Nephron (organoid): ENCODE data around the gene ADGB.

Source experiments
- H3K27ac Mint-ChIP-seq, 3 experiments: 2 replicates each; pipeline ENCODE4 v1.8.0; 2020; ENCODE audit warnings: mixed read lengths in 3 of 3, mild to moderate bottlenecking in 2 of 3, moderate library complexity in 1 of 3
- H3K27me3 Mint-ChIP-seq: 2 replicates; pipeline ENCODE4 v1.8.0; 2021; ENCODE audit warnings: low read depth, mild to moderate bottlenecking, moderate library complexity, mixed read lengths
- H3K36me3 Mint-ChIP-seq: 2 replicates; pipeline ENCODE4 v1.8.0; 2020; ENCODE audit warnings: low read depth, mixed read lengths
- H3K4me1 Mint-ChIP-seq: 2 replicates; pipeline ENCODE4 v1.8.0; 2020; ENCODE audit warnings: mixed read lengths
- H3K4me3 Mint-ChIP-seq, 3 experiments: 2 replicates each; pipeline ENCODE4 v1.8.0; 2020; ENCODE audit warnings: mild to moderate bottlenecking in 3 of 3, mixed read lengths in 3 of 3, moderate library complexity in 2 of 3
- H3K9me3 Mint-ChIP-seq: 2 replicates; pipeline ENCODE4 v1.8.0; 2020; ENCODE audit warnings: mixed read lengths
- TF ChIP-seq, protein P1 (sequence below), 3 experiments: fragments of 200-600 bp; sonication (generic); IDR thresholded peaks; one replicate each; pipeline ENCODE4 v1.5.0; 2021; ENCODE audit warnings: antibody characterized with exemption in 3 of 3; ENCODE audit not compliant: unreplicated experiment in 3 of 3

ADGB gene

GRCh38 chr6:146693342-146693741 lies 94.6 kb downstream of the ADGB start:
- no peaks in the 10 kb centered on the region for H3K9me3 Mint-ChIP-seq
- no peaks in the 10 kb centered on the region for H3K27me3 Mint-ChIP-seq
- H3K27ac Mint-ChIP-seq = no peak overlapping the region
- no peaks in the 10 kb centered on the region for H3K36me3 Mint-ChIP-seq
- TF ChIP-seq, protein P1, sequence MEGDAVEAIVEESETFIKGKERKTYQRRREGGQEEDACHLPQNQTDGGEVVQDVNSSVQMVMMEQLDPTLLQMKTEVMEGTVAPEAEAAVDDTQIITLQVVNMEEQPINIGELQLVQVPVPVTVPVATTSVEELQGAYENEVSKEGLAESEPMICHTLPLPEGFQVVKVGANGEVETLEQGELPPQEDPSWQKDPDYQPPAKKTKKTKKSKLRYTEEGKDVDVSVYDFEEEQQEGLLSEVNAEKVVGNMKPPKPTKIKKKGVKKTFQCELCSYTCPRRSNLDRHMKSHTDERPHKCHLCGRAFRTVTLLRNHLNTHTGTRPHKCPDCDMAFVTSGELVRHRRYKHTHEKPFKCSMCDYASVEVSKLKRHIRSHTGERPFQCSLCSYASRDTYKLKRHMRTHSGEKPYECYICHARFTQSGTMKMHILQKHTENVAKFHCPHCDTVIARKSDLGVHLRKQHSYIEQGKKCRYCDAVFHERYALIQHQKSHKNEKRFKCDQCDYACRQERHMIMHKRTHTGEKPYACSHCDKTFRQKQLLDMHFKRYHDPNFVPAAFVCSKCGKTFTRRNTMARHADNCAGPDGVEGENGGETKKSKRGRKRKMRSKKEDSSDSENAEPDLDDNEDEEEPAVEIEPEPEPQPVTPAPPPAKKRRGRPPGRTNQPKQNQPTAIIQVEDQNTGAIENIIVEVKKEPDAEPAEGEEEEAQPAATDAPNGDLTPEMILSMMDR (IDR thresholded peaks at IDR 0.05; ENCODE audit: unreplicated experiment in 3 of 3) = no peak
- no peaks in the 10 kb centered on the region for H3K4me1 Mint-ChIP-seq
- H3K4me3 Mint-ChIP-seq = no peak overlapping the region

DNA sequence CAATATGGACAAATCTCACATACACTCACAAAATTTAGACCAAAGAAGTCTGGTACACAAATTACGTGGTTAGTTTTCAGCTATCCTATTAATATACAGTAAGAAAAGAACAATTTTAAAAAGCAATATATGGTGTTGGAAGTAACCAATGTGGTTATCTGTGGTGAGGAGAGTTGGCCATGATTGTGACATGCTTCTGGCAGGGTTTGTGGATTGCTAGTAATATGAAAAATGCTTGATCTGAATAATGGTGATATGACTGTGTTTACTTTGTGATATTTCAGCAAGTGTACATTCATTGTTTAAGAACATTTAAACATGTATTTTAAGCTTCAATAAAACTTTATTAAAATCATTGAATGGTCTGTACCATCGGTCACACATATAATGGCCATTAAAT lies 99.1 kb downstream of the ADGB start:
- no peaks in the 10 kb centered on the region for H3K9me3 Mint-ChIP-seq
- TF ChIP-seq, protein P1 (IDR thresholded peaks at IDR 0.05; ENCODE audit: unreplicated experiment in 3 of 3) = no peak
- no peaks in the 10 kb centered on the region for H3K4me1 Mint-ChIP-seq
- H3K27me3 Mint-ChIP-seq = no peaks in the 10 kb centered on the region
- no peak overlapping the region for H3K27ac Mint-ChIP-seq
- H3K4me3 Mint-ChIP-seq = no peak overlapping the region
- no peaks in the 10 kb centered on the region for H3K36me3 Mint-ChIP-seq

DNA sequence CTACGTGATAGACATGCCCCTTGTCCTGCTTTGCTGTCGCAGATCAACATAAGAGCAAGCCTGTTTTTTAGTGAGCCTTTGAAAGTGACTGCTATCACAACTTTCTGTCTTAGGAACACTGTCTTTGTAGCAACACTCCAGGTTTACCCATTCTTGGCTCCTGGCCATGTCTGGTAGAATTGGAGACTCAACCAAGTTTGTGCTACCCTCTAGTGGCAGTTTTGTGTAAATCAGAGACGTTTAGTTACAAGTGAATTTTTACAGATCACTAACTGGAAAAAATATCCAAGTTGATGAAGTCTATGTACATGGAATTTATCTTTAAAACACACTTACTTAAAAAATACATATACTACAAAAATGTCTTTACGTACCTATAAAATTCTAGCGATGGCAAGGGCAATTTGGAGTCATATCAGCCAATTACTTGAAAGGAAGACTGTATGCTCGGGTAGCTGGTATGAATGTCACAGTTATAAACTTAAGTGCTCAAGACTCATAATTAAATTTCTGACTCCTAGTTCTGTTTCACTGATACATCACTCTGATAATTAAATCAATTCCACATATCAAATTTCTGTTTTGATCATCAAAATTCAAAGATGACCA lies 101.4 kb downstream of the ADGB start:
- H3K36me3 Mint-ChIP-seq = no peaks in the 10 kb centered on the region
- no peak overlapping the region for H3K27ac Mint-ChIP-seq
- no peaks in the 10 kb centered on the region for H3K4me1 Mint-ChIP-seq
- no peaks in the 10 kb centered on the region for H3K27me3 Mint-ChIP-seq
- no peak overlapping the region for H3K4me3 Mint-ChIP-seq
- TF ChIP-seq, protein P1 (IDR thresholded peaks at IDR 0.05; ENCODE audit: unreplicated experiment in 3 of 3) = peak; percentile 78 to 80 (median 79)
- peaks cover 2% of the 10 kb centered on the region for H3K9me3 Mint-ChIP-seq

GRCh38 chr6:146701632-146702031 lies 102.9 kb downstream of the ADGB start:
- Mint-ChIP-seq H3K27ac (no peak overlapping the region), H3K4me1 (no peaks in the 10 kb centered on the region), H3K9me3 (peaks cover 5% of the 10 kb centered on the region), H3K4me3 (no peak overlapping the region), H3K27me3 (no peaks in the 10 kb centered on the region), H3K36me3 (no peaks in the 10 kb centered on the region)
- TF ChIP-seq, protein P1 (IDR thresholded peaks at IDR 0.05; ENCODE audit: unreplicated experiment in 3 of 3) = no peak

GRCh38 chr6:146709036-146709622 lies 110.4 kb downstream of the ADGB start:
- H3K4me3 Mint-ChIP-seq = no peak overlapping the region

More at GRCh38 chr6:146709036-146709622, 110.4 kb downstream of the ADGB start:
- no peaks in the 10 kb centered on the region for H3K36me3 Mint-ChIP-seq
- no peaks in the 10 kb centered on the region for H3K4me1 Mint-ChIP-seq
- TF ChIP-seq, protein P1 (IDR thresholded peaks at IDR 0.05; ENCODE audit: unreplicated experiment in 3 of 3) = no peak
- H3K9me3 Mint-ChIP-seq = peaks cover 5% of the 10 kb centered on the region
- no peaks in the 10 kb centered on the region for H3K27me3 Mint-ChIP-seq
- no peak overlapping the region for H3K27ac Mint-ChIP-seq
